ENCODE results near the gene IL17RC.
A peak's percentile ranks its signal among the peaks of the same experiment; 100 is the strongest.
"Not testable (repeated sequence)": the region's sequence is repeated elsewhere in the genome, so short reads cannot be mapped to it uniquely, and the experiment has no call there.

Gene IL17RC

GRCh38 chr3:9916734-9917680 lies at the start of gene IL17RC:
IL17RC (plus strand) TSS chr3:9917098; CDS start chr3:9917316, 218 bp downstream.
- peak; percentile 85 for DNase-seq (ENCODE audit: low spot score)

- no peak for DNase-seq (ENCODE audit: low spot score)
Observed at GRCh38 chr3:9867106-9867505, 49.8 kb upstream of the IL17RC start.

- DNase-seq (ENCODE audit: low spot score), result no peak
Observed at GRCh38 chr3:9869955-9870354, 46.9 kb upstream of the IL17RC start.

DNA sequence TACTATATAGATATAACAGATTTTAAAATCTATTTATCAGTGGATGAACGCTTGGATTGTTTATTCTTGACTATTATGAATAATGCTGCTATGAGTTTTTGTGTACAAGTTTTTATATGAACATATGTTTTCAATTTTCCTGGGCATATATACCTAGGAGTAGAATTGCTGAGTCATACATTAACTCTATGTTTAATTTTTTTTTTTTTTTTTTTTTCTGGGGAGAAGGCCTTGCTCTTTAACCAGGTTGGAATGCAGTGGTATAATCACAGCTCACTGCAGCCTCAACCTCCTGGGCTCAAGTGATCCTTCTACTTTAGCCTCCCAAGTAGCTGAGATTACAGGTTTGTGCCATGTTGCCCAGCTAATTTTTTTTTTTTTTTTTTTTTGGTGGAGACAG lies 45.9 kb upstream of the IL17RC start:
- no peak for DNase-seq (ENCODE audit: low spot score)

DNA sequence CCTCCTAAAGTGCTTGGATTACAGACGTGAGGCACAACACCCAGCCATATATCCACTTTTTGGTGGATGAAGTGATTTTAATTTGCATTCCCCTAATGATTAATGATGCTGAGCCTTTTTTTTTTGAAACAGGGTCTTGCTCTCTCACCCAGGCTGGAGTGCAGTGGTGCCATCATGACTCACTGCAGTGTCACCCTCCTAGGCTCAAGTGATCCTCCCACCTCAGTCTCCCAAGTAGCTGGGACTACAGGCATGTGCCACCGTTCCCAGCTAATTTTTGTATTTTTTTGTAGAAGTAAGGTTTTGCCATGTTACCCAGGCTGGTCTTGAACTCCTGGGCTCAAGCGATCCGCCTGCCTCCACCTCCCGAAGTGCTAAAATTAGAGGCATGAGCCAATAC lies 44.8 kb upstream of the IL17RC start:
- DNase-seq (ENCODE audit: low spot score), result not testable (repeated sequence)

- no peak for DNase-seq (ENCODE audit: low spot score)
Observed at GRCh38 chr3:9875448-9875847, 41.5 kb upstream of the IL17RC start.

DNA sequence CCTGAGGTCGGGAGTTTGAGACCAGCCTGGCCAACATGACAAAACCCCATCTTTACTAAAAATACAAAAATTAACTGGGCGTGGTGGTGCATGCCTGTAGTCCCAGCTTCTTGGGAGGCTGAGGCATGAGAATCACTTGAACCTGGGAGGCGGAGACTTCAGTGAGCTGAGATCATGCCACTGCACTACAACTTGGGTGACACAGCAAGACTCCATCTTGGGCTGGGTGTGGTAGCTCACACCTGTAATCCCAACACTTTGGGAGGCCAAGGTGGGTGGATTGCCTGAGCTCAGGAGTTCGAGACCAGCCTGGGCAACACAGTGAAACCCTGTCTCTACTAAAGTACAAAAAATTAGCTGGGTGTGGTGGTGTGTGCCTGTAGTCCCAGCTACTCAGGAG lies 40.6 kb upstream of the IL17RC start:
- not testable (repeated sequence) for DNase-seq (ENCODE audit: low spot score)

DNA sequence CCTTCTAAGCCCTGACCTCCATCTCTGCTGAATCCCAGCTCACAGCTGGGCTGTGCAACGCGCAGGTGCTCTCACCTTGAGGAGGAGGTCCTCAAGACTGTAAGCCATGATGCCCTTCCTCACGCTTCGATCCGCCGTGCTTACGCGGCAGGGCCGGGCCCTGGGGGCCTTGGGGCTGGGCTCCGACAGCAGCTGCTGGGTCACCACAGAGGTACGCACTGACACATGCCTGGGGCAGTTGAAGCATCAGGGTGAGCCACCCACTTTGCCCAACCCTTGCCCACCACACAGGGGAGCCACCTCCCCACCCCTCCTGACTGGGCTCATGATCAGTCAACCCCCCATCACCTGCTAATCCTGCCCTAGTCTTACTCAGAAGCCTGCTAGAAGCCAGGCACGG lies 39.9 kb upstream of the IL17RC start:
- no peak for DNase-seq (ENCODE audit: low spot score)

GRCh38 chr3:9878700-9879099 lies 38.2 kb upstream of the IL17RC start:
- DNase-seq (ENCODE audit: low spot score), result no peak

- DNase-seq (ENCODE audit: low spot score), result no peak
Observed at GRCh38 chr3:9879830-9880549, 36.9 kb upstream of the IL17RC start, which contains the start of gene CIDEC. CIDEC (minus strand) TSS chr3:9880253; CDS start chr3:9878486, 1,767 bp downstream.

DNA sequence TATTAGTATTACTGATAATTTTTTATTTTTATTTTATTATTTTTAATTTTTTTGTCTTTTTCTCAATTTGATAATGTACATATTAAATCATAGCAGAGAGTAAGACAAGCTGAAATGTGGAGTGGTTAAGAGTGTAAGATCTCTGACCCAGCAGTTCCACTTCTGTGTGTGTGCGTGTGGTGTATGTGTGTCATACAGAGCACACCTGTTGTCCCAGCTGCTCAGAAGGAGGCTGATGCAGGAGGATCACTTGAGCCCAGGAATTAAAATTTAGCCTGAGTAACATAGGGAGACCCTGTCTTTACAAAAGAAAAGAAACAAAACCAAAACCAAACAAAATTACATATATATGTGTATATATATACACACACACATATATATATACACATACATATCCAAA lies 35.5 kb upstream of the IL17RC start:
- DNase-seq (ENCODE audit: low spot score), result no peak

GRCh38 chr3:9883706-9884554 lies 33.0 kb upstream of the IL17RC start:
- no peak for DNase-seq (ENCODE audit: low spot score)

DNA sequence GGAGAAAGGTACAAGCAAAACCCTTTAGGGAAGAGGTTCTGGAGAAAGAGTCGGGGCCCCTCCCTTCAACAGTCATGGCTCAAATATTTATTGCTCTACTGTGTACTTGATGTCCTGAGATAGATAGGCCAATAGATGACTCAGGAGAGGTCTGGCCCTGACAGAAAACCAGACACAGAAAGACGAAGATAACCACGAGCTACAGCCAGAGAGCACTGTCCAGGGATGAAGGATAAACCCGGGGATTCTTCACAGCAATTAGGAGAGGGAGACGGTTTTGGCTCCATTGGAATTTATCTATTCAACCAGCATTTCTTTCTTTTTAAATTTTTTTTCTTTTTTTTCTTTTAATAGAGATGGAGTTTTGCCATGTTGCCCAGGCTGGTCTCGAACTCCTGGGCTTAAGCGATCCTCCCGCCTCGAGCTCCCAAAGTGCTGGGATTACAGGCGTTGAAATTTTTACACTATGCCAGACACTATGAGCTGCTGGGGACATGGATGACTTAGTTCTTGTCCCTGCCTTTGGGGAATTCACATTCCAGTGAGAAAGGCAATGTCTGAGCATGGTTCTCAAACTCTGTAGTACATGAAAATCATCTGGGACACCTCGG lies 32.2 kb upstream of the IL17RC start:
- no peak for DNase-seq (ENCODE audit: low spot score)

GRCh38 chr3:9886328-9886727 lies 30.6 kb upstream of the IL17RC start:
- no peak for DNase-seq (ENCODE audit: low spot score)

- no peak for DNase-seq (ENCODE audit: low spot score)
Observed at GRCh38 chr3:9887480-9887879, 29.4 kb upstream of the IL17RC start.

DNA sequence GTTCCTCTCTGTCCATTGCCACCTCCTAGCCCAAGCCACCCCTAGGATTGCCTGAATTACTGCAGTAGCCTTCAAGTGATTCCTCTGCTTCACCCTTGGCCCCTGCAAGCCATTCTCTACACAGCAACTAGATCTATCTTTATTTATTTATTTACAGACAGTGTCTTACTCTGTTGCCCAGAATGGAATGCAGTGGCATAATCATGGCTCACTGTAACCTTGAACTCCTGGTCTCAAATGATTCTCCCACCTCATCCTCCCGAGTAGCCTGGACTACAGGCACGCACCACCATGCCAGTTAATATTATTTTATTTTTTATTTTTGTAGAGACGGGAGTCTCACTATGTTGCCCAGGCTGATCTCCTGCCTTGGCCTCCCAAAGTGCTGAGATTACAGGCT lies 28.4 kb upstream of the IL17RC start:
- no peak for DNase-seq (ENCODE audit: low spot score)

DNA sequence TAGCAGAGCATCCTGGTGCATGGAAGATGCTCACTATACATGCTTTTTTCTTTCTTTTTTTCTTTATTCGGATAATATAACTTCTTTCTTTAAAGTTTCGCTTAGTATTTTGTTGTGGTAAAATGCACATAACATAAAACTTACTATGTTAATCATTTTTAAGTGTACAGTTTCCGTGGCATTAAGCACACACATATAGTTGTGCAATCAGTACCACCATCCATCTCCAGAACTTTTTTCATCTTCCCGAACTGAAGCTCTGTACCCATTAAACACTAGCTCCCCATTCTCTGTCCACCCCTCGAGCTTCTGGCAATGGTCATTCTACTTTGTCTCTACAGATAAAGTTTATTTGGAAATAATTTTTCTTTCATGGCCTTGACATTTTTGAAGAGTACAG lies 27.5 kb upstream of the IL17RC start:
- no peak for DNase-seq (ENCODE audit: low spot score)

GRCh38 chr3:9890249-9891071 lies 26.4 kb upstream of the IL17RC start, which contains the start of gene JAGN1:
JAGN1 (plus strand) TSS chr3:9890610; CDS start chr3:9890723, 113 bp downstream.
- peak; percentile 89 for DNase-seq (ENCODE audit: low spot score)

- DNase-seq (ENCODE audit: low spot score), result no peak
Observed at GRCh38 chr3:9891072-9891622, 25.8 kb upstream of the IL17RC start.

GRCh38 chr3:9893739-9894138 lies 23.2 kb upstream of the IL17RC start:
- no peak for DNase-seq (ENCODE audit: low spot score)

All from cerebellar cortex (tissue), 1 donor.